ENCODE data around the gene SF3A2.
"Not testable (repeated sequence)": the region's sequence is repeated elsewhere in the genome, so short reads cannot be mapped to it uniquely, and the experiment has no call there.

The SF3A2 gene, protein sequence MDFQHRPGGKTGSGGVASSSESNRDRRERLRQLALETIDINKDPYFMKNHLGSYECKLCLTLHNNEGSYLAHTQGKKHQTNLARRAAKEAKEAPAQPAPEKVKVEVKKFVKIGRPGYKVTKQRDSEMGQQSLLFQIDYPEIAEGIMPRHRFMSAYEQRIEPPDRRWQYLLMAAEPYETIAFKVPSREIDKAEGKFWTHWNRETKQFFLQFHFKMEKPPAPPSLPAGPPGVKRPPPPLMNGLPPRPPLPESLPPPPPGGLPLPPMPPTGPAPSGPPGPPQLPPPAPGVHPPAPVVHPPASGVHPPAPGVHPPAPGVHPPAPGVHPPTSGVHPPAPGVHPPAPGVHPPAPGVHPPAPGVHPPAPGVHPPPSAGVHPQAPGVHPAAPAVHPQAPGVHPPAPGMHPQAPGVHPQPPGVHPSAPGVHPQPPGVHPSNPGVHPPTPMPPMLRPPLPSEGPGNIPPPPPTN

GRCh38 chr19:2236314-2237050 is at the start of gene SF3A2, which contains the start of gene PLEKHJ1:
Gene SF3A2 (plus strand): TSS chr19:2236824. CDS start chr19:2243419, 6,595 bp downstream.
Gene PLEKHJ1 (minus strand): TSS chr19:2236329. CDS start chr19:2236248, 81 bp downstream.
- peak; percentile 96 to 100 for DNase-seq

DNA sequence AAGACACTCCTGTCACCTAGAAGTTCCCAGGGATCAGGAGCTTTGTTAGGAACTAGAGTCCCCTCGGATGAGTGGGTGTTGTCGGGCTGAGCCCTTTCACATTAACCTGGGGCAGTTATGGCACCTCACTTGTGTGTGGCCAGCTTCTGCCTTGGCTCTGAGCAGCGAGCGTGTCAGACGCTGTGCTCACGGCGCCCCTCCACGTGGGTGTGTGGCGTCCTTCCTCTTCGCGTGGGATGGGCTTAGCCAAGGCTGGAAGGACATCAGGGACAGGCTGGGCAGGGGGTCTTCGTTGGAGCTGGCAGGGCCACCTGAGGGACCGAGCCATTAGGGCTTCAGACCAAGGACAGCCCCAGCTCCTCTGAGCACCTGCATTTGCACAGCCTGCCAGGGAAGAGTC is 49.5 kb upstream of the SF3A2 start:
- no peak for DNase-seq

- no peak for DNase-seq
Measured at GRCh38 chr19:2188708-2189385, 47.8 kb upstream of the SF3A2 start.

DNA sequence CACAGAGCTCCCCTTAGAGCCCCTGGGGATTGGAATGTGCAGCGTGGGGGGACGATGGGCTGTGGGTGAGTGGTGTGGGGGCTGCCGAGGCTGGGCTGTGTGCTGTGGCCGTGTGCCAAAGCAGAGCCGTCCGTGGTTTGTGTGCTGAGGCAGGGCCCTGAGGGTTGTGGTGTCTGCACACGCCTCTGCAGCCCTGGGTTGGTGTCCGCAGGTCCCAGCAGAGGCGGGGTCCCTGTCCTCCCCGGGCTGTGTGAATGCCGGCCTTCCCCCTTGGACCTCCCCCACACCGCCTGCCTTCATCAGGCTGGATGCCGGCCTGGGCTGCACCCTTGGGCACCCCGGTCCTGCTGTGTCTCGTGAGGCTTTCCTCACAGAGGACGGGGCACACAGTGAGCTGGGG is 46.7 kb upstream of the SF3A2 start:
- DNase-seq, result no peak

GRCh38 chr19:2190848-2191455 is 45.7 kb upstream of the SF3A2 start:
- DNase-seq, result no peak

- DNase-seq, result no peak
Measured at GRCh38 chr19:2191456-2192310, 44.9 kb upstream of the SF3A2 start.

- DNase-seq, result no peak
Measured at GRCh38 chr19:2192862-2193261, 43.8 kb upstream of the SF3A2 start.

DNA sequence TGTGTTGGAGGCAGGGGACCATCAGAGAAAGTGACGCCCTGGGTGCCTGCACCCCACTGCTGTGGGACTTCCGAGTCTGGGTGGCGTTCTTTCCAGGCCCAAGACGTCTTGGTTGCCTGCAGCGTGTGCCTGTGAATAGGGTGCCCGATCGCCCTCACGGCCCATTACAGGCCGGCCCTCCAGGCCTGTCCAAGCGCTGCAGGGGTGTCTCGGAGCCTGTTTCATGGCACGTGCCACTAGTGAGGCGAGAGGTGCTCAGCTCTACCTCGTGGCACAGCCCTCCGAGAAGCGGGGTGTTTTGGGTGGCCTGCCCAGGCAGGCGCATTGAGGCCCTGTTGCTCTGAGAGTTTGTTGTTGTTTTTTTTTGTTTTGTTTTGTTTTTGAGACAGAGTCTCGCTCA is 42.8 kb upstream of the SF3A2 start:
- no peak for DNase-seq

- DNase-seq, result no peak
Measured at GRCh38 chr19:2194513-2195078, 42.0 kb upstream of the SF3A2 start.

DNA sequence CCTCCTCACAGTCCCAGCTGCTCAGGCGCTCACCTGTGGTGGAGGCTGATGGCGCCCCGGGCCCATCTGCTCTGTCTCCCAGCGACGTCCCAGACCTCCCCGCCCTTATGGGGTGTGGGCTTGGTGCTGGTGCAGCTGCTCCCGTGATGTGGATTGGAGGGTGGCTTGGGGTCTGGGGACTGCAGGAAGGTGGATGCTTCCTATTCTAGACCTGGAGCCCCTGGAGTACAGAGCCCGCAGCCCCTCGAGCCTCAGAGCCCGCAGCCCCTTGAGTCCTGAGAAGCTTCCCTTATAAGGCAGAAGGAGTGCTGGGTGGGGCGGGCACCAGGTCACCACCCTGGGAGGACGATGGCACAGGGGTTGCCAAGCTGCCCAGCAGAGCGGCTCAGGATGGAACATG is 41.3 kb upstream of the SF3A2 start:
- no peak for DNase-seq

DNA sequence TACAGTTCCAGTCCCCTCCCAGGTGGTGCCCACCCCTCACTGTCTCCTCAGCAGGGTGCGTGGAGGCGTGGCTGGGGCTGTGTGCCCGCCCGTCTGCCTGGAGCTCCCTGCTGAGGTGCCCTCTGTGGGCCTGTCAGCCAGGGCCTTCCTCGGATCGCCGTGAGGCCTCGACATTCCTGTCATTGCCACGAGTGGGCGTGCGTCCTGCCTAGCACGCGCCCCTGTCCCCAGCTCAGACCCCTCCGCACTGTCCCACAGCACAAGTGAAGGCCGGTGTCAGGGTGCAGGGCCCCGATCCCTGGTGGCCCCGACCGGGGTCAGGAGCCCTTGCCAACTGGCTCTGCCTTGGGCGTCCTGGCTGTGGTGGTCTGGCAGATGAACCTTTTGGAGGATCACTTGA is 40.7 kb upstream of the SF3A2 start:
- no peak for DNase-seq

GRCh38 chr19:2197270-2197669 is 39.4 kb upstream of the SF3A2 start:
- no peak for DNase-seq

DNA sequence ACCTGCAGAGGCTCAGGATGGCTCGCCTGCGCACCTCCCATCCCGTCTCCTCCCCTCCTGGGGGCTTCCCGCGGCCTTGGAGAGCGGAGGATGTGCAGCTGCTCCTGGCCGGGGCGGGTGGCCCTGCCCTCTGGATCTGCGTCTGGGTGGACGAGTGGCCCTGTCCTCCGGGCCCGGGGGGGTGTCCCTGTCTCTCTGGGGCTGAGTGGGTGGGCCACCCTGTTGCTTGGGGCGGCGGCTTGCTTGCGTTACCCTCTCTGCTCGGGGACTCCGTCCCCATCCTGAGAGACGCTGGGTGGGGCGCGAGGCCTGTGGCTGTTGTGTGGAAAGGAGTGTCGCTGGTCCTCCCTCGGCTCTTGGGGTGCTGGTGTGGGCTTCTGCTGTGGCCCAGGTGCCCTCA is 38.3 kb upstream of the SF3A2 start:
- DNase-seq, result no peak

GRCh38 chr19:2199215-2199614 is 37.4 kb upstream of the SF3A2 start:
- DNase-seq, result no peak

DNA sequence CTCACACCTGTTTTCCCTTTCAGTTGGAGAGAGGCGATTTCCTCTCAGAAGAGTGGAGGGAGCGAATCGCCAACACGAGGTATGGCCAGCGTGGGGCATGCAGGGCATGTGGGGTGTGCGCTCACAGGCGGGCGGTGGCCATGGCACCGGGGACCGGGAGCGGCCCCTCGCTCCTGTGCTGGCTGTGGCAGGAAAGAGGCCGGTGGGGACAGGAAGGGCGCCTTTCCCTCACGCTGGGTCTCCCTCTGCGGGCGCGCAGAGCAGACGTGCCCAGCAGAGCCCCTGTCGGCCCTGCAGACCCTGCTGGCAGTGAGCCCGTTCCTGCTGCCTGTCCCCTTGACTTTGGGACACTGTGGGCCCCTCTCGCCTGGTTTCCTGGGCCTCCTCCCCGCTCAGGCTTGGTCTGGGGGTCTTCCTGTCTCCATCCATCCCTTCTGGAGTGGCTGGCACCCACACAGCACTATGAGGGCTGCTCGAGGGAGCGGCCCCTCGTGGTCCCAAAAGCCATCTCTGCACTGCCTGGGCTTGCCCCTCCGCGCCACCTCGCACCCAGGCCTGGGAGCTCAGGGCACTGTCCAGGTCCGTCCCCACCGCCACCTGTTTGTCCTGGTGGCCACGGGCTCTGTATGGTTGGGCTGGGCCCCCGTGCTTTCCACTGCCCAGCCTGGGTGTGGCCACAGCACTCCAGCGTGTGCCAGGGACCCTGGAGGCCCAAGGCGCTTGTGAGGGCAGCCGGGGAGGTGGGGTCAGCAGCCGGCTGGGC is 36.6 kb upstream of the SF3A2 start:
- DNase-seq, result no peak

DNA sequence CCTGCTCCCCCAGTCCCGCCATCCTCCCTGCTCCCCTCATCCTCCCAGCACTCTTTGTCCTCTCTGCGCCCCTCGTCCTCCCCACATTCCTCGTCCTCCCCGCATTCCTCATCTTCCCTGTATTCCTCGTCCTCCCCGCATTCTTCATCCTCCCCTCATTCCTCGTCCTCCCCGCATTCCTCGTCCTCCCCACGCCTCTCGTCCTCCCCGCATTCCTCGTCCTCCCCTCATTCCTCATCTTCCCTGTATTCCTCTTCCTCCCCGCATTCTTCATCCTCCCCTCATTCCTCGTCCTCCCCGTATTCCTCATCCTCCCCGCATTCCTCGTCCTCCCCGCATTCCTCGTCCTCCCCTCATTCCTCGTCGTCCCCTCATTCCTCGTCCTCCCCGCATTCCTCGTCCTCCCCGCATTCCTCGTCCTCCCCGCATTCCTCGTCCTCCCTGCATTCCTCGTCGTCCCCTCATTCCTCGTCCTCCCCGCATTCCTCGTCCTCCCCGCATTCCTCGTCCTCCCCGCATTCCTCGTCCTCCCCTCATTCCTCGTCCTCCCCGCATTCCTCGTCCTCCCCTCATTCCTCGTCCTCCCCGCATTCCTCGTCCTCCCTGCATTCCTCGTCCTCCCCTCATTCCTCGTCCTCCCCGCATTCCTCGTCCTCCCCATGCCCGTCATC is 35.9 kb upstream of the SF3A2 start:
- DNase-seq, result not testable (repeated sequence)

DNA sequence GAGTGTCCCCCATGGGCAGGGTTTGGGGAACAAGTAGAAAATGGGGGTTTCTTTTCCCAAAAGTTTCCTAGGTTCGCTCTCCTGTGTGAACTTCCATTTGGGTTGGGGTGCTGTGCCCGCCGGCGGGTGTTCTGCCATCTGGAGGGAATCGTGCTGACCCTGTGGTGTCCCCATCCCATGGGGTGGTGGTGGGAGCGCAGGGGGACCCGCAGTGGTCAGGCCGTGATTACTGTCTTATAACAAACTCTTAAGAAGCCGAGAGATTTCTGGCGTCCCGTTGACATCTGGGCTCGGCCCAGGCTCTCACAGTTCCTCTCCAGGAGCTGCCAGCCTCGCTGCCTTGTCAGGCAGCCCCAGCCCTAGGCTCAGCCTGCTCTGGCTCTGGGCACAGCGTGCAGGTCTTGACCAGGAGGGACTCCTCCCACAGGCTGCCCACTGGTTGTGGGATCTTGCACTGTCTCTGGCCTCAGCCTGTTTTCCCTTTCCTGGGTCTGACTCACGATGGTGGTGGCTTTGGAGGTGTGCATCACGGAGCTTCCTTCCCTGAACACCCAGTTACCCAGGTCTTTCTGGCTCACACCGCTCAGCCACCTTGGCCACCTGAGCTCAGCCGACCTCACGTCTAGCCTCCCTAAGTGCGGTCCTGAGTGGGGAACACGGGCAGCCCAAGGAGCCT is 35.0 kb upstream of the SF3A2 start:
- DNase-seq, result no peak

DNA sequence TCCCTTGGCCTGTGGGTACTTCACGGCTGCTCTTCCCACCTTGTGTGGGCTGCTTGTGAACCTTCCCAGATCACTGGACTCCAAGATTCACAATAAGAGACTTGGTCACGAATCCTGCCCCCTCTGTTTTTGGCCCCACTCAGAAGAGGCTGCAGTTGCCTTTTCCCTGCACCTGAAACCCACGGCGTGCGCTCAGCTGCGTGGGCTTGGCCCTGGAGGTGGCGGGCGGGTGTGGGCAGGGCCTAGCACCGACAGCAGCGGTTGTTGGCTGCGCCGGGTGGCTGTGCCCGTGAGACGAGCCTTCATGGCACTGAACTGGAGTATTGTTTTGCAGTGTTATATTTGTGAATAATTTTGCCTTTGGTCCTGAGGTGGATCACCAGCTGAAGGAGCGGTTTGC is 34.3 kb upstream of the SF3A2 start:
- no peak for DNase-seq

GRCh38 chr19:2207008-2207407 is 29.6 kb upstream of the SF3A2 start:
- no peak for DNase-seq
